MM.1S (cell line): ENCODE results near the gene CDC20.

Experiments
- DNase-seq: peaks from one replicate; pipeline ENCODE4 v3.0.0-alpha.2; 2015
- H2AFZ ChIP-seq: fragments of 300-600 bp; sonication (generic); 2 replicates; pipeline ENCODE4 v1.6.0; 2016; ENCODE audit warnings: antibody characterized with exemption, low read length
- H3F3A ChIP-seq: fragments of 300-600 bp; sonication (generic); 2 replicates; pipeline ENCODE4 v1.6.1; 2016; ENCODE audit warnings: mild to moderate bottlenecking, antibody characterized with exemption, low read length, moderate library complexity, mixed read lengths; ENCODE audit not compliant: insufficient read depth
- H3K27ac ChIP-seq: fragments of 300-600 bp; sonication (generic); 2 replicates; pipeline ENCODE4 v1.5.1; 2016; ENCODE audit warnings: mild to moderate bottlenecking, low read length
- H3K27me3 ChIP-seq: fragments of 300-600 bp; sonication (generic); replicated peaks from 2 replicates; pipeline ENCODE4 v1.6.0; 2016; ENCODE audit warnings: low read length; ENCODE audit not compliant: insufficient read depth
- H3K36me3 ChIP-seq: fragments of 300-600 bp; sonication (generic); replicated peaks from 2 replicates; pipeline ENCODE4 v1.6.1; 2016; ENCODE audit warnings: mild to moderate bottlenecking, low read length, mixed read lengths; ENCODE audit not compliant: insufficient read depth
- H3K4me1 ChIP-seq: fragments of 300-600 bp; sonication (generic); 2 replicates; pipeline ENCODE4 v1.6.1; 2016; ENCODE audit warnings: low read length, mixed read lengths
- H3K4me2 ChIP-seq: fragments of 300-600 bp; sonication (generic); 2 replicates; pipeline ENCODE4 v1.6.0; 2016; ENCODE audit warnings: low read depth, low read length
- H3K4me3 ChIP-seq: fragments of 300-600 bp; sonication (generic); 2 replicates; pipeline ENCODE4 v1.5.1; 2016; ENCODE audit warnings: low read length, mixed read lengths
- H3K79me2 ChIP-seq: fragments of 300-600 bp; sonication (generic); 2 replicates; pipeline ENCODE4 v1.6.1; 2016; ENCODE audit warnings: mixed run types, low read length, mixed read lengths
- H3K9ac ChIP-seq: fragments of 300-600 bp; sonication (generic); 2 replicates; pipeline ENCODE4 v1.6.1; 2016; ENCODE audit warnings: low read length, mixed read lengths
- H3K9me2 ChIP-seq: fragments of 300-600 bp; sonication (generic); replicated peaks from 2 replicates; pipeline ENCODE4 v1.6.1; 2016; ENCODE audit warnings: mild to moderate bottlenecking, low read length, mixed read lengths; ENCODE audit not compliant: insufficient read depth
- H3K9me3 ChIP-seq: fragments of 300-600 bp; sonication (generic); replicated peaks from 2 replicates; pipeline ENCODE4 v1.6.1; 2016; ENCODE audit warnings: mild to moderate bottlenecking, low read length, mixed read lengths; ENCODE audit not compliant: insufficient read depth
- H4K20me1 ChIP-seq: fragments of 300-600 bp; sonication (generic); 2 replicates; pipeline ENCODE4 v1.6.1; 2016; ENCODE audit warnings: mild to moderate bottlenecking, low read length, moderate library complexity, mixed read lengths; ENCODE audit not compliant: insufficient read depth
- EZH2 ChIP-seq: fragments of 300-600 bp; sonication (generic); optimal IDR thresholded peaks from 2 replicates; pipeline ENCODE3; 2017; ENCODE audit warnings: low read depth, mild to moderate bottlenecking, antibody characterized with exemption, low read length, mixed read lengths
- EZH2phosphoT487 ChIP-seq: fragments of 300-600 bp; sonication (generic); IDR thresholded peaks from 2 replicates; pipeline ENCODE4 v1.6.1; 2018; ENCODE audit warnings: antibody characterized with exemption, low read length
- TF ChIP-seq, protein P1 (sequence below): fragments of 300-600 bp; sonication (generic); IDR thresholded peaks from 2 replicates; pipeline ENCODE4 v1.5.1; 2016; ENCODE audit warnings: antibody characterized with exemption, low read length, mixed read lengths

The CDC20 gene

DNA sequence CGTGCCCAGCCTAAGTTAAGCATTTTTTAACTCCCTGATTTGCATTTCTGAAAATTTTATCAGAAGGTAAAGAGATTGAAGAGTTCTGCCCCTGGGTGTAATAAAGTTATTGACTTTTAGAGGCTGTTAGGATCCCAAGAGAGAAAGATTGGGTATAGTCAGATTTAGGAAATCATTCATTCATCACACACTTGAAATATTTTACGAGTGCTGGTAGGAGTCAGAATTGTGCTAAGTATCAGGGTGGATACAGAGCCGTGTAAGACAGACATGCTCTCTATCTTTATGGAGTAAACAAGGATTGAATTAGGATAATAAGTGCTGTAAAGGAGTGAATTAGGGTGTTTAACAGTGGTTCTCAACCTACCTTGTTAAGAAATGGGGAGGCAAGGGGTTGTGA, 33.9 kb downstream of the CDC20 start:
- Histone ChIP-seq H3K4me1 (peaks cover 12% of the 10 kb centered on the region; the same call in 1 of the 2 replicates), H3K27me3 (no peaks in the 10 kb centered on the region), H3K4me2 (no peak overlapping the region), H3K9ac (no peak overlapping the region), H3F3A (no peaks in the 10 kb centered on the region), H4K20me1 (no peaks in the 10 kb centered on the region), H2AFZ (no peak overlapping the region), H3K36me3 (no peaks in the 10 kb centered on the region; the same call in 1 of the 2 replicates), H3K79me2 (peaks cover 55% of the 10 kb centered on the region), H3K4me3 (no peak overlapping the region), H3K9me2 (no peaks in the 10 kb centered on the region), H3K9me3 (no peaks in the 10 kb centered on the region), H3K27ac (no peak overlapping the region)
- no peak for DNase-seq
- TF ChIP-seq, protein P1, sequence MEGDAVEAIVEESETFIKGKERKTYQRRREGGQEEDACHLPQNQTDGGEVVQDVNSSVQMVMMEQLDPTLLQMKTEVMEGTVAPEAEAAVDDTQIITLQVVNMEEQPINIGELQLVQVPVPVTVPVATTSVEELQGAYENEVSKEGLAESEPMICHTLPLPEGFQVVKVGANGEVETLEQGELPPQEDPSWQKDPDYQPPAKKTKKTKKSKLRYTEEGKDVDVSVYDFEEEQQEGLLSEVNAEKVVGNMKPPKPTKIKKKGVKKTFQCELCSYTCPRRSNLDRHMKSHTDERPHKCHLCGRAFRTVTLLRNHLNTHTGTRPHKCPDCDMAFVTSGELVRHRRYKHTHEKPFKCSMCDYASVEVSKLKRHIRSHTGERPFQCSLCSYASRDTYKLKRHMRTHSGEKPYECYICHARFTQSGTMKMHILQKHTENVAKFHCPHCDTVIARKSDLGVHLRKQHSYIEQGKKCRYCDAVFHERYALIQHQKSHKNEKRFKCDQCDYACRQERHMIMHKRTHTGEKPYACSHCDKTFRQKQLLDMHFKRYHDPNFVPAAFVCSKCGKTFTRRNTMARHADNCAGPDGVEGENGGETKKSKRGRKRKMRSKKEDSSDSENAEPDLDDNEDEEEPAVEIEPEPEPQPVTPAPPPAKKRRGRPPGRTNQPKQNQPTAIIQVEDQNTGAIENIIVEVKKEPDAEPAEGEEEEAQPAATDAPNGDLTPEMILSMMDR, result no peak
- no peak for TF ChIP-seq EZH2phosphoT487
- TF ChIP-seq EZH2, result no peak

DNA sequence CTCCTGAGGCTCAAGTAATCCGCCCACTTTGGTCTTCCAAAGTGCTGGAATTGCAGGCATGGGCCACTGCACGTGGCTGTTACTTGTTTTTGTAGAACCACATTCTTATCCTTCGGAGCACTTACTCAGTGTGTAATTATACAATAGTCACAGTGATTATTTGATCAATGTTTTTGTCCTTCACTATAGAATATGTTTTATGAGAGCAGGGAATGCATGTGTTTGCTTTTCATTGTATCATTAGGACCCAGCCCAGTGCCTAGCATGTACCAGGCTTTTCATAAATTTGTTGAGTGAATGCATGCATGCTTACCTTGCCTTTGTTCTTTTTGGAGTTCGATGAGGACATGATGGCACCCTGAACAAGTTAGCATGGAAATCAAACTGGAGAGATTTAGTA, 36.7 kb downstream of the CDC20 start:
- TF ChIP-seq EZH2 (no peak), EZH2phosphoT487 (no peak)
- TF ChIP-seq, protein P1, result no peak

DNA sequence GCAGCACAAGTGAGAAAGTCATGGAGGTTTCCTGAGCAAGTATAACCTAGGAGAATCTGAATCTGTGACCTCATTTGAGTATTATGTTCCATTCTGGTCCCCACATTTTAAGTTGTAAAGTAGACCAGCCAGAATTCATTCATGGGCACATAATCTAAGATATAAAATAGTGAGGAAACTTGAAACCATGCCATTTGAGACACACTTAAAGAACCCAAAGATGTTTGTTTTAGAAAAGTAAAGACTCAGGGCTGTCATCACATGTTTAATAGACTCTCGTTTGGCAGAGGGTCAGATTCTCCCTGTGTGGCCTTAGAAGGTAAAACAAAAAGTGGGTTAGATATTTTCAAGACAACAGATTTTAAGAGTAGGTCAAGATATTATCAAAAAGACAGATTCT, 37.3 kb downstream of the CDC20 start:
- no peak overlapping the region for H3K27ac ChIP-seq

More for the DNA sequence above, 36.7 kb downstream of the CDC20 start:
- H4K20me1 ChIP-seq, result no peaks in the 10 kb centered on the region
- no peaks in the 10 kb centered on the region for H3F3A ChIP-seq
- H3K4me3 ChIP-seq, result no peak overlapping the region
- no peaks in the 10 kb centered on the region for H3K9me3 ChIP-seq
- H3K27ac ChIP-seq, result no peak overlapping the region
- H3K36me3 ChIP-seq, result no peaks in the 10 kb centered on the region
- H3K27me3 ChIP-seq, result no peaks in the 10 kb centered on the region
- no peak for DNase-seq
- no peak overlapping the region for H3K9ac ChIP-seq
- no peak overlapping the region for H3K4me2 ChIP-seq
- H3K9me2 ChIP-seq, result no peaks in the 10 kb centered on the region
- peaks cover 29% of the 10 kb centered on the region for H3K79me2 ChIP-seq
- 0 out of 2 replicates have a peak, but pooled peaks cover 5% of the 10 kb centered on the region for H3K4me1 ChIP-seq
- no peak overlapping the region for H2AFZ ChIP-seq

More for the DNA sequence above, 37.3 kb downstream of the CDC20 start:
- no peaks in the 10 kb centered on the region for H3K9me3 ChIP-seq
- TF ChIP-seq, protein P1, result no peak
- TF ChIP-seq EZH2phosphoT487, result no peak
- TF ChIP-seq EZH2, result no peak
- no peaks in the 10 kb centered on the region for H4K20me1 ChIP-seq
- no peaks in the 10 kb centered on the region for H3K4me1 ChIP-seq
- H3K4me2 ChIP-seq, result no peak overlapping the region
- DNase-seq, result no peak
- H3K27me3 ChIP-seq, result no peaks in the 10 kb centered on the region
- no peaks in the 10 kb centered on the region for H3K36me3 ChIP-seq
- H3K4me3 ChIP-seq, result no peak overlapping the region
- no peak overlapping the region for H2AFZ ChIP-seq
- H3F3A ChIP-seq, result no peaks in the 10 kb centered on the region
- no peaks in the 10 kb centered on the region for H3K9me2 ChIP-seq
- H3K9ac ChIP-seq, result no peak overlapping the region
- H3K79me2 ChIP-seq, result peaks cover 24% of the 10 kb centered on the region
